K562 (cell line): Measurements from ENCODE around the gene ROR2. TPM values are rescaled to one million over a fixed set of nuclear protein-coding genes. Genes with fewer than 3 reads are reported as not detected.

Source experiments
- DEAF1 ChIP-seq: fragments of 450-650 bp; formaldehyde crosslinking; IDR thresholded peaks from 2 replicates; pipeline ENCODE4 v1.4.0; 2020; ENCODE audit warnings: mild to moderate bottlenecking, moderate library complexity
- MGA ChIP-seq: fragments of 450-650 bp; IDR thresholded peaks from 2 replicates; pipeline ENCODE4 v1.6.1; 2016; ENCODE audit warnings: mild to moderate bottlenecking, moderate library complexity
- NFE2 ChIP-seq: IDR thresholded peaks from 2 replicates; pipeline ENCODE4 v1.6.1; 2014; ENCODE audit warnings: antibody characterized with exemption, low read depth
- THAP7 ChIP-seq: fragments of 250-450 bp; sonication (Bioruptor Pico); IDR thresholded peaks from 2 replicates; pipeline ENCODE4 v1.5.0; 2021
- USF1 ChIP-seq: sonication (generic); formaldehyde crosslinking; IDR thresholded peaks from 2 replicates; pipeline ENCODE4 v1.9.0; 2022; ENCODE audit warnings: mild to moderate bottlenecking, missing genetic modification reagents
- XRCC3 ChIP-seq: fragments of 450-650 bp; IDR thresholded peaks from 2 replicates; pipeline ENCODE4 v1.6.1; 2017; ENCODE audit warnings: mild to moderate bottlenecking, moderate library complexity
- ZBTB5 ChIP-seq: fragments of 450-650 bp; IDR thresholded peaks from 2 replicates; pipeline ENCODE4 v1.6.1; 2017; ENCODE audit warnings: antibody characterized with exemption
- ZNF146 ChIP-seq: IDR thresholded peaks from one replicate; pipeline ENCODE4 v1.6.1; 2018; ENCODE audit warnings: missing compliant biosample characterization; ENCODE audit not compliant: unreplicated experiment
- polyA plus RNA-seq, 8 experiments: library from polyadenylated mRNA; depleted of rRNA in 4 of 8; stranded (reverse) in 5 of 8; unstranded in 3 of 8; fragments of >200 nt; fragmentation: Nextera tagmentation in 2 of 8; fragmentation: Illumina TruSeq in 1 of 8; extraction: Ambion mirVana in 2 of 8; extraction: Trizol in 1 of 8; gene quantifications; 2 replicates each; pipeline versions ENCODE4 v1.2.1 to v1.2.3, GENCODE V29; 2011 to 2014; ENCODE audit warnings: inconsistent platforms in 1 of 8, missing spikeins in 1 of 8
- total RNA-seq, 7 experiments: library from RNA; depleted of rRNA in 6 of 7; stranded (reverse); fragments of >200 nt in 6 of 7; fragmentation: Illumina TruSeq in 2 of 7; extraction: Trizol in 2 of 7; gene quantifications; 2 replicates each; pipeline versions ENCODE4 v1.2.1 to v1.2.3, GENCODE V29; 2011 to 2021; ENCODE audit warnings: low replicate concordance in 1 of 7

ROR2 gene
- total and polyA plus RNA-seq, 9 of the 15 experiments (the other 6 are each of a cell fraction or from before 2014, with no cell fraction given), result 5.6 to 33.8 (median 15.3) TPM

GRCh38 chr9:91856419-91856818 lies 93.6 kb downstream of the ROR2 start (continued):
- 0 out of 2 replicates have a peak, but pooled peaks have one; percentile 16 for TF ChIP-seq MGA
- TF ChIP-seq USF1 (CRISPR knock-in tag), result peak; percentile 81
- no peak for TF ChIP-seq ZNF146 (CRISPR knock-in tag)
- no peak for TF ChIP-seq XRCC3
- TF ChIP-seq THAP7, result no peak
- TF ChIP-seq NFE2, result no peak
- no peak for TF ChIP-seq ZBTB5
- no peak for TF ChIP-seq DEAF1
